HG02571 (cell line): ENCODE data around the gene NAPEPLD.
"Not testable (repeated sequence)": the region's sequence is repeated elsewhere in the genome, so short reads cannot be mapped to it uniquely, and the experiment has no call there.

Experiments
- ATAC-seq: cut with Tn5 transposase; IDR thresholded peaks from one replicate; pipeline ENCODE4 v1.9.1; 2021; ENCODE audit warnings: mild to moderate bottlenecking, moderate library complexity; ENCODE audit not compliant: unreplicated experiment

NAPEPLD gene

DNA sequence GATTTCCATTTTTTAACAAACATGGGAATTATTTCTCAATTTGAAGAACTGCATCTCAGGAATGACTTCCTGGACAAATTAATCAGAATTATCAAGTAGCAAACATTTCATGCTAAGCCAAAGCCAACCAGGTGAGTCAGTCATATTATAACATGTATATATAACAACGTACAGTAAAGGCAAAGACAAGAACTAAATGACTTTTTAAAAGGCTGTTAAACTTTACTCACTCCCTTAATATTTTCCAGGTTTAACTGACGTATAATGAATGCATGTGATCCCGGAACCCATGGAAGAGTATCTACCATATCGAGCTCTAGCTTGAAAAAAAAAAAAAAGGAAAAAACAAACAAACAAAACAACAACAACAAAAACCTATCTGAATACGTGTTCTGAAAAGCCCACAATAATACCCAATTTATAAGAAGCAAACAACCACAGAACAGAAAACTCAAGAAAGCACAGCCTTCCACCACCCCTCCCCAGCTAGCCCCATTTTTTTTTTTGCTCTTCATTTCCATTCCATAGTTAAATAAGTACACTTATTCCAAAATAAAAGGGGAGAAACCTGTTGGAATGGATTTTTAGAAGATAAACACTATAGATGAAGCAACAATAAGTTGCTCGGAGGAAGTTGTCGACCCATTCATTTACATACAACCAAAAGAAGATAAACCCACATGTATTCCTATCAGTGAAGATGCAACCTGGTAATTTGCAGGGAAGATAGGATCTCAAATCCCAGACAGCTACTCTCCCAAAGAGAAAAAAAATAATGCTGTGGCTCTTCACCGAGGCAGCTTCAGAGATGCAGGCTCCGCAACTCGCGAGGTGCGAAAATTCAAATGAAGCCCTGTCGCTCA, 537 bp downstream of the NAPEPLD start:
- ATAC-seq, result no peak

GRCh38 chr7:103144754-103145153, 4.1 kb downstream of the NAPEPLD start:
- not testable (repeated sequence) for ATAC-seq

GRCh38 chr7:103143868-103144267, 5.0 kb downstream of the NAPEPLD start:
- no peak for ATAC-seq

GRCh38 chr7:103142494-103142893, 6.4 kb downstream of the NAPEPLD start:
- no peak for ATAC-seq

GRCh38 chr7:103141753-103142404, 7.0 kb downstream of the NAPEPLD start:
- ATAC-seq, result no peak

DNA sequence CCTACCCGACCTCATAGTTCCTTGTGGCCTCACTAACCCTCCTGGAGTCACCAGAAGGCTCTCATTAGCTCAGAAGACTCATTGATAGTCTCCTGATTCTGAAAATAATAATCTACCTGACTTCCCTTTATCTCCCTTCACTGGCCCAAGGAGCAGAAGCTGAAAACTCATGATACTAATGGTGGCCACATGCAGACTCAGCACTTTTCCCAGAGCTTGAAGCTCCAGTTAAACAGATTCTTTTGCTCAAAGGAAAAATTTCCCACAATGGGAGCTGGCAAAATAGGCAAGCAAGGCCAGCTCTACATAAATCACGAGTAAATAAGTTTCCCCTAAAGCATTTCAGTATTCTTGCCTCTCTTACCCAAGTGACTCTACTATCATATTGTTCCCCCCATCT, 8.2 kb downstream of the NAPEPLD start:
- no peak for ATAC-seq

DNA sequence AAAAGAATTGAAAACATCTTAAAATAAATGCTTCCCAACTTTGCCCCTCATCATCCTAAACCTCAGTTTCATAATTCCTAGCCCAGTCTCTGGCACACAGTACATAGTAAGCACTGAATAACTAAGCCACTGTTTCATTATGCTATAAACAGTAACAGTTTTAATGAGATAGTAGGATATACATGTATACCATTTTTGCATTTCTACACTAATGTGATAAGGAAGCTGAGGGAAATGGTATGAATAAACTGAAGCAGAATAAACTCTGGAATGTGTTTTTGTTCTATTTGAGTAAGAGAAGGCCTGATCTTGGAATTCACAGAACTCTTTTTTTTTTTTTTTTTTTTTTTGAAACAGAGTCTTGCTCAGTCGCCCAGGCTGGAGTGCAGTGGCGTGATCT, 8.8 kb downstream of the NAPEPLD start:
- no peak for ATAC-seq

- no peak for ATAC-seq
These were observed 13.9 kb downstream of the NAPEPLD start for GRCh38 chr7:103134836-103135554.

- no peak for ATAC-seq
These were observed 15.8 kb downstream of the NAPEPLD start for GRCh38 chr7:103132995-103133688.

GRCh38 chr7:103130901-103131624, 17.8 kb downstream of the NAPEPLD start:
- ATAC-seq, result no peak

GRCh38 chr7:103129702-103130549, 19.0 kb downstream of the NAPEPLD start:
- no peak for ATAC-seq

DNA sequence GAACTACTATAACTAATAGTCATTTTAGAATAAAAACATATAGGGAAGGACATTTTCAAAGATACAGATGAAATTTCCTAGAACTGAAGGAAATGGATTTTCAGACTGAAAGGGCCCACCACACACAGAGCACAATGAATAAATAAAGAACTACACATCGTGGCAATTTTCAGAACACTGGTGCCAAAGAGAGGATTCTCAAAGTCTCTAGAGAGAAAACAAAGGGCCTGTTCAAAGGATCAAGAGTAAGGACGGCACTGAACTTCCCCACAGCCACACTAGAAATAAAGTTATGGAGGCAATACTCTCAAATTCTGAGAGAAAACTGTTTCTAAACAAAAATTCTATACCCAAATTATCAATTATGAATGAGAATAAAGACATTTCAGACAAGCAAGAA, 21.9 kb downstream of the NAPEPLD start:
- no peak for ATAC-seq

GRCh38 chr7:103124429-103124979, 24.4 kb downstream of the NAPEPLD start:
- ATAC-seq, result no peak

GRCh38 chr7:103123529-103123928, 25.4 kb downstream of the NAPEPLD start:
- ATAC-seq, result no peak

DNA sequence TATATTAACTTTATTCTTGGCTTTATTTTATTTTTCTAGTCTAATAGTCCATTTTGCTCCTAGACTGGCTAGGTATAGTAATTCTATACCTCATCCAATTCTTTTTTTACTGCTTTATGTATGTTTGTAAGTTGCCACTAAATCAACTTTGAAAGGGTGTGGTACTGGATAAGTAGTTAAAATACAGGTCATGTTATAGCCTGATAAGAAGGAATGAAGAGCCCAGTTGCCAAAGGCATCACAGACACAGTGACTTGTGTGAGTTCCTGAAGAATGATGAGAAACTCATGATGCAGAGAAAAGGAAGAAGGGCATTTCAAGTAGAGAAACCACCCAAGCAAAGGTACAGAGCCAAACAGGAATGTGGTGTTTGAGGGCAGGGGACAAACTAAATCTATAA, 27.3 kb downstream of the NAPEPLD start:
- no peak for ATAC-seq

GRCh38 chr7:103120362-103120761, 28.5 kb downstream of the NAPEPLD start:
- no peak for ATAC-seq

GRCh38 chr7:103119791-103120291, 29.1 kb downstream of the NAPEPLD start:
- no peak for ATAC-seq

- no peak for ATAC-seq
These were observed 31.4 kb downstream of the NAPEPLD start for GRCh38 chr7:103117465-103117864.

GRCh38 chr7:103116991-103117390, 31.9 kb downstream of the NAPEPLD start:
- no peak for ATAC-seq
